ENCODE data around the gene NEGR1.
A peak's percentile ranks its signal among the peaks of the same experiment; 100 is the strongest.

Gene NEGR1

DNA sequence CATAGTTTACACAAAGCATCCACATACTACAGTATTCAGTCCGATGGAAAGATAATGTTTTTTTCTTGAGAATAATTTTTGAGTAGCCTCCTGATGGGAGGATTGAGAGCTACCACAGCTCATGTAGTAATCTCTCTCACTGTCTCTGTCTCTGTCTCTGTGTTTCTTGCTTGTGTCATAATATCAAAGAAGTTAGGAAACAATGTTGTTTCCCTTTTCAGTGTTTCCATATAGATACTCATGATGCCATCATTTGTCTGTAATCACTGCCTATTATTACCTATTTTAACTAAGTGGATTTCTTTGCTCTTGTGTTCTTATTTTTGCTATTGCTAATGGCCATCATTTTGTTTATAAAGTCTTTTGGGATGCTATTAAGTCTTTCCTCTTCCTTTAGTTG, 367.7 kb downstream of the NEGR1 start:
- Histone ChIP-seq H3K27me3 (ENCODE audit: insufficient read depth, low read length, poor library complexity, severe bottlenecking) (no peaks in the 10 kb centered on the region), H2AFZ (ENCODE audit: low read length) (no peak overlapping the region), H3F3A (ENCODE audit: low read depth) (no peaks in the 10 kb centered on the region), H4K20me1 (ENCODE audit: insufficient read depth, low read length, poor library complexity, severe bottlenecking) (no peaks in the 10 kb centered on the region), H3K36me3 (ENCODE audit: insufficient read depth, low read length) (no peaks in the 10 kb centered on the region), H3K9me3 (ENCODE audit: insufficient read depth, low read depth, low read length) (no peaks in the 10 kb centered on the region), H3K4me1 (ENCODE audit: insufficient read depth, low read length, poor library complexity, severe bottlenecking) (no peaks in the 10 kb centered on the region), H3K4me2 (ENCODE audit: low read depth, low read length, poor library complexity, severe bottlenecking) (no peak overlapping the region), H3K9ac (ENCODE audit: low read depth, low read length, poor library complexity, severe bottlenecking) (no peak overlapping the region), H3K79me2 (ENCODE audit: insufficient read depth, low read length) (no peaks in the 10 kb centered on the region), H3K4me3 (ENCODE audit: low read length, poor library complexity, severe bottlenecking) (no peak overlapping the region), H3K9me2 (replicated peaks; ENCODE audit: low read depth, low read length) (no peaks in the 10 kb centered on the region)
- TF ChIP-seq EZH2phosphoT487 (IDR thresholded peaks at IDR 0.05; ENCODE audit: borderline replicate concordance): no peak
- TF ChIP-seq, protein P1, sequence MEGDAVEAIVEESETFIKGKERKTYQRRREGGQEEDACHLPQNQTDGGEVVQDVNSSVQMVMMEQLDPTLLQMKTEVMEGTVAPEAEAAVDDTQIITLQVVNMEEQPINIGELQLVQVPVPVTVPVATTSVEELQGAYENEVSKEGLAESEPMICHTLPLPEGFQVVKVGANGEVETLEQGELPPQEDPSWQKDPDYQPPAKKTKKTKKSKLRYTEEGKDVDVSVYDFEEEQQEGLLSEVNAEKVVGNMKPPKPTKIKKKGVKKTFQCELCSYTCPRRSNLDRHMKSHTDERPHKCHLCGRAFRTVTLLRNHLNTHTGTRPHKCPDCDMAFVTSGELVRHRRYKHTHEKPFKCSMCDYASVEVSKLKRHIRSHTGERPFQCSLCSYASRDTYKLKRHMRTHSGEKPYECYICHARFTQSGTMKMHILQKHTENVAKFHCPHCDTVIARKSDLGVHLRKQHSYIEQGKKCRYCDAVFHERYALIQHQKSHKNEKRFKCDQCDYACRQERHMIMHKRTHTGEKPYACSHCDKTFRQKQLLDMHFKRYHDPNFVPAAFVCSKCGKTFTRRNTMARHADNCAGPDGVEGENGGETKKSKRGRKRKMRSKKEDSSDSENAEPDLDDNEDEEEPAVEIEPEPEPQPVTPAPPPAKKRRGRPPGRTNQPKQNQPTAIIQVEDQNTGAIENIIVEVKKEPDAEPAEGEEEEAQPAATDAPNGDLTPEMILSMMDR (conservative IDR thresholded peaks at IDR 0.05; ENCODE audit: low read length): no peak

DNA sequence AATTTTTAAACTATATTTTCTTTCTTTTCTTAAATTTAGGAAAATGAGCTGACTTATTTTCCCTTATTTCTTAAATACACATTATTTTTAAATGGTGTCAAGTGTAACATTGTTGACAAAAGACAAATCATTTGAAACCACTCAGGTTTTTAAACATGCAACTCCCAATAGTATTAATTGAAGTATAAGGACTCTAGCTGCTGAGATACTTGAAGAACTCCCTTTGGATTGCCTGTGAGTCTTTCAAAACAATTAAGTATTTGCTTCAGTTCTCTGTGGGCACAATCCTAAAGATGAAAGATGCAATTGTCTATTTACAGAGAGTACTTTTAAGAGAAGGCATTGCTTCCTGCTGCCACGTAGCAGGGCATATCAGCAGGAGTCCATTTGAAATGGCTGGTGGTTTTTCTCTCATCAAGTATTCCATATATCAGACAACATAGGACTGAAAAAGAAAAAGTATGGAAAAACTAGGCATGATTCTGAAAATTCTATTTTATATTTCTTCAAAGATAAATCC, 373.4 kb downstream of the NEGR1 start:
- Histone ChIP-seq H4K20me1 (ENCODE audit: insufficient read depth, low read length, poor library complexity, severe bottlenecking) (no peaks in the 10 kb centered on the region), H3K36me3 (ENCODE audit: insufficient read depth, low read length) (no peaks in the 10 kb centered on the region), H3K4me1 (ENCODE audit: insufficient read depth, low read length, poor library complexity, severe bottlenecking) (no peaks in the 10 kb centered on the region), H3K9me3 (ENCODE audit: insufficient read depth, low read depth, low read length) (no peaks in the 10 kb centered on the region), H3K9ac (ENCODE audit: low read depth, low read length, poor library complexity, severe bottlenecking) (no peak overlapping the region), H3K4me3 (ENCODE audit: low read length, poor library complexity, severe bottlenecking) (no peak overlapping the region), H3K4me2 (ENCODE audit: low read depth, low read length, poor library complexity, severe bottlenecking) (no peak overlapping the region), H3K27me3 (ENCODE audit: insufficient read depth, low read length, poor library complexity, severe bottlenecking) (no peaks in the 10 kb centered on the region), H3K9me2 (replicated peaks; ENCODE audit: low read depth, low read length) (no peaks in the 10 kb centered on the region), H3F3A (ENCODE audit: low read depth) (no peaks in the 10 kb centered on the region), H3K79me2 (ENCODE audit: insufficient read depth, low read length) (no peaks in the 10 kb centered on the region), H2AFZ (ENCODE audit: low read length) (peak overlapping the region; percentile 62; the same call in 1 of the 2 replicates)
- TF ChIP-seq EZH2phosphoT487 (IDR thresholded peaks at IDR 0.05; ENCODE audit: borderline replicate concordance): no peak
- TF ChIP-seq, protein P1 (conservative IDR thresholded peaks at IDR 0.05; ENCODE audit: low read length): no peak

DNA sequence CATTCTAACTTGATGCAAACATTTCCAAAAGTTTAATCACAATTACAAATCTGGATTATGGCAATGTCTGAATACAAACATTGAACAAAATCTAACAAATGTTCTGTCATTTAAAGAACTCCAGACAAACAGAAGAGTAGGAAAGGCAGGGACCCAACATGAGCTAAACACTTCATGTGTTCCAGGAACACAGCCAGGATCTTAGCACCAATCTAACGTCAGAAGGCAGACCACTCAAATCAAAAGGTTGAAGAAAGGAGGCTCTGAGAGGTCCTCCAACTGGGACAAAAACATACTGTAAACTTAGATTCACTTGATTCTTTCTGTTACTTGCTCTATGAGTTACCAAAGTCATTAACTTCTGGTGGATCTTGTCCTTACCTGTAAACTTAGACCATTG, 374.0 kb downstream of the NEGR1 start:
- Histone ChIP-seq H3K4me3 (ENCODE audit: low read length, poor library complexity, severe bottlenecking) (no peak overlapping the region), H3K4me1 (ENCODE audit: insufficient read depth, low read length, poor library complexity, severe bottlenecking) (no peaks in the 10 kb centered on the region), H4K20me1 (ENCODE audit: insufficient read depth, low read length, poor library complexity, severe bottlenecking) (no peaks in the 10 kb centered on the region), H3K9me3 (ENCODE audit: insufficient read depth, low read depth, low read length) (no peaks in the 10 kb centered on the region), H3K4me2 (ENCODE audit: low read depth, low read length, poor library complexity, severe bottlenecking) (no peak overlapping the region), H3K79me2 (ENCODE audit: insufficient read depth, low read length) (no peaks in the 10 kb centered on the region), H3K9me2 (replicated peaks; ENCODE audit: low read depth, low read length) (no peaks in the 10 kb centered on the region), H3K27me3 (ENCODE audit: insufficient read depth, low read length, poor library complexity, severe bottlenecking) (no peaks in the 10 kb centered on the region), H2AFZ (ENCODE audit: low read length) (peak overlapping the region; percentile 84), H3K36me3 (ENCODE audit: insufficient read depth, low read length) (no peaks in the 10 kb centered on the region), H3K9ac (ENCODE audit: low read depth, low read length, poor library complexity, severe bottlenecking) (no peak overlapping the region), H3F3A (ENCODE audit: low read depth) (no peaks in the 10 kb centered on the region)
- no peak for TF ChIP-seq EZH2phosphoT487 (IDR thresholded peaks at IDR 0.05; ENCODE audit: borderline replicate concordance)
- TF ChIP-seq, protein P1 (conservative IDR thresholded peaks at IDR 0.05; ENCODE audit: low read length): no peak

Data from Loucy (cell line).